SK-N-SH (cell line): ENCODE results near the gene LPP. TPM values are rescaled to one million over a fixed set of nuclear protein-coding genes. Genes with fewer than 3 reads are reported as not detected.

Experiments used
- CTCF ChIA-PET: fragments of 300-600, 350-600 bp; formaldehyde crosslinking; extraction: SDS; loops from one replicate; lab custom pipeline; 2021; lab: Yijun Ruan, JAX
- POLR2A ChIA-PET: fragments of 350-600 bp; sonication (Branson Sonifier 250); formaldehyde crosslinking; extraction: SDS; loops from one replicate; lab custom pipeline; 2020; ENCODE audit warnings: antibody characterized with exemption, inconsistent platforms; lab: Yijun Ruan, JAX
- DNase-seq: peaks from one replicate; pipeline ENCODE4 v3.0.0; 2012
- H2AFZ ChIP-seq: fragments of 200-600 bp; sonication (generic); 2 replicates; pipeline ENCODE4 v1.8.1; 2016; ENCODE audit warnings: antibody characterized with exemption, mild to moderate bottlenecking, low read depth
- H3F3A ChIP-seq: fragments of 200-600 bp; sonication (generic); replicated peaks from 2 replicates; pipeline ENCODE3; 2016; ENCODE audit warnings: antibody characterized with exemption, mild to moderate bottlenecking; ENCODE audit not compliant: insufficient read depth
- H3K27ac ChIP-seq, 2 experiments: fragments of 200-500 bp in 1 of 2; fragments of 200-600 bp in 1 of 2; sonication (Bioruptor generic) in 1 of 2; sonication (generic), shearing (Covaris generic) in 1 of 2; 2 replicates each; pipeline versions ENCODE4 v1.5.1 to v1.6.1; 2014 to 2016; ENCODE audit warnings: low read depth in 2 of 2, inconsistent platforms in 1 of 2, low read length in 1 of 2, mild to moderate bottlenecking in 1 of 2, mixed read lengths in 1 of 2
- H3K27me3 ChIP-seq: fragments of 200-600 bp; sonication (generic), shearing (Covaris generic); 2 replicates; pipeline ENCODE4 v1.6.1; 2016; ENCODE audit warnings: mixed run types; ENCODE audit not compliant: insufficient read depth
- H3K36me3 ChIP-seq, 2 experiments: fragments of 200-500 bp in 1 of 2; fragments of 200-600 bp in 1 of 2; sonication (Bioruptor generic) in 1 of 2; sonication (generic) in 1 of 2; replicated peaks in 1 of 2; 2 replicates each; pipeline versions ENCODE3 to v1.5.1; 2014 to 2016; ENCODE audit warnings: low read length in 1 of 2, mild to moderate bottlenecking in 1 of 2; ENCODE audit not compliant: insufficient read depth in 2 of 2, control insufficient read depth in 1 of 2
- H3K4me1 ChIP-seq, 2 experiments: fragments of 200-500 bp in 1 of 2; fragments of 200-600 bp in 1 of 2; sonication (Bioruptor generic) in 1 of 2; sonication (generic), shearing (Covaris generic) in 1 of 2; 2 replicates each; pipeline versions ENCODE4 v1.5.1 to v1.6.1; 2014 to 2016; ENCODE audit warnings: low read depth in 1 of 2, low read length in 1 of 2, mixed run types in 1 of 2; ENCODE audit not compliant: insufficient read depth in 2 of 2, control insufficient read depth in 1 of 2
- H3K4me2 ChIP-seq: fragments of 200-600 bp; sonication (generic), shearing (Covaris generic); 2 replicates; pipeline ENCODE4 v1.6.1; 2017; ENCODE audit warnings: mixed run types
- H3K4me3 ChIP-seq, 2 experiments: fragments of 200-500 bp in 1 of 2; fragments of 200-600 bp in 1 of 2; sonication (Bioruptor generic) in 1 of 2; sonication (generic), shearing (Covaris generic) in 1 of 2; 2 replicates each; pipeline versions ENCODE4 v1.5.1 to v1.8.1; 2014 to 2016; ENCODE audit warnings: low read depth in 2 of 2, inconsistent platforms in 1 of 2, low read length in 1 of 2, mild to moderate bottlenecking in 1 of 2, mixed read lengths in 1 of 2, moderate library complexity in 1 of 2
- H3K79me2 ChIP-seq: fragments of 200-600 bp; sonication (generic); 2 replicates; pipeline ENCODE4 v1.8.1; 2017; ENCODE audit warnings: mild to moderate bottlenecking; ENCODE audit not compliant: insufficient read depth
- H3K9ac ChIP-seq: fragments of 200-600 bp; sonication (generic); 2 replicates; pipeline ENCODE4 v1.6.1; 2017; ENCODE audit warnings: mixed run types
- H3K9me2 ChIP-seq: fragments of 200-600 bp; sonication (generic); 2 replicates; pipeline ENCODE4 v1.6.1; 2017; ENCODE audit warnings: mixed run types
- H3K9me3 ChIP-seq: fragments of 200-600 bp; sonication (generic); 2 replicates; pipeline ENCODE4 v1.6.1; 2017; ENCODE audit warnings: mixed run types, mild to moderate bottlenecking, moderate library complexity
- H4K20me1 ChIP-seq: fragments of 200-600 bp; sonication (generic); 2 replicates; pipeline ENCODE4 v1.6.1; 2017; ENCODE audit warnings: mild to moderate bottlenecking, mixed run types; ENCODE audit not compliant: insufficient read depth
- CHD2 ChIP-seq: fragments of 150-350 bp; IDR thresholded peaks from 2 replicates; pipeline ENCODE4 v1.6.1; 2018; ENCODE audit warnings: low read length; ENCODE audit not compliant: partially characterized antibody
- ELF1 ChIP-seq: IDR thresholded peaks from 2 replicates; pipeline ENCODE4 v1.4.0; 2012
- FOSL2 ChIP-seq: IDR thresholded peaks from 2 replicates; pipeline ENCODE4 v1.4.0; 2012; ENCODE audit warnings: low read depth, mild to moderate bottlenecking, moderate library complexity, borderline replicate concordance
- FOXJ3 ChIP-seq: sonication (generic); formaldehyde crosslinking; IDR thresholded peaks from 2 replicates; pipeline ENCODE4 v1.5.1; 2020; ENCODE audit warnings: mild to moderate bottlenecking, missing genetic modification reagents
- FOXM1 ChIP-seq: IDR thresholded peaks from 2 replicates; pipeline ENCODE4 v1.4.0; 2012; ENCODE audit warnings: low read depth, mild to moderate bottlenecking
- GATA2 ChIP-seq: sonication (generic); formaldehyde crosslinking; IDR thresholded peaks from 2 replicates; pipeline ENCODE4 v1.5.0; 2020; ENCODE audit warnings: mild to moderate bottlenecking, missing genetic modification reagents
- MEF2A ChIP-seq: IDR thresholded peaks from 2 replicates; pipeline ENCODE4 v1.4.0; 2012; ENCODE audit warnings: low read depth, borderline replicate concordance
- MXI1 ChIP-seq: IDR thresholded peaks from 2 replicates; pipeline ENCODE4 v1.6.1; 2012; ENCODE audit warnings: mild to moderate bottlenecking, low read depth, low read length, improper control_type of control experiment
- NFIC ChIP-seq: IDR thresholded peaks from 2 replicates; pipeline ENCODE4 v1.4.0; 2012; ENCODE audit warnings: borderline replicate concordance
- RFX5 ChIP-seq: IDR thresholded peaks from 2 replicates; pipeline ENCODE4 v1.6.1; 2012; ENCODE audit warnings: mild to moderate bottlenecking, improper control_type of control experiment, low read length
- SMC3 ChIP-seq: IDR thresholded peaks from 2 replicates; pipeline ENCODE4 v1.6.1; 2012; ENCODE audit warnings: low read depth, low read length, improper control_type of control experiment
- TAF1 ChIP-seq: IDR thresholded peaks from 2 replicates; pipeline ENCODE4 v1.6.1; 2012; ENCODE audit warnings: low read depth, mild to moderate bottlenecking, low read length, moderate library complexity, borderline replicate concordance
- TCF12 ChIP-seq: IDR thresholded peaks from 2 replicates; pipeline ENCODE4 v1.4.0; 2012
- YY1 ChIP-seq: IDR thresholded peaks from 2 replicates; pipeline ENCODE4 v1.4.0; 2012; ENCODE audit warnings: low read depth, mild to moderate bottlenecking
- WGBS: methylation state at CpG from one replicate; pipeline ENCODE4 v1.1.6; 2017; ENCODE audit warnings: low lambda C conversion rate; 5-methylcytosine and 5-hydroxymethylcytosine counted together
- polyA plus RNA-seq, 3 experiments: library from polyadenylated mRNA; depleted of rRNA; stranded (reverse); fragments of >200 nt; gene quantifications; 2 replicates each; pipeline ENCODE4 v1.2.3, GENCODE V29; 2012
- TF ChIP-seq, protein P1 (sequence below): fragments of 150-350 bp; IDR thresholded peaks from 2 replicates; pipeline ENCODE4 v1.6.1; 2016; ENCODE audit warnings: mild to moderate bottlenecking, low read depth, low read length

The LPP gene
- polyA plus RNA-seq, 1 of the 3 experiments (the other 2 are of a cell fraction), result 6.6 TPM

DNA sequence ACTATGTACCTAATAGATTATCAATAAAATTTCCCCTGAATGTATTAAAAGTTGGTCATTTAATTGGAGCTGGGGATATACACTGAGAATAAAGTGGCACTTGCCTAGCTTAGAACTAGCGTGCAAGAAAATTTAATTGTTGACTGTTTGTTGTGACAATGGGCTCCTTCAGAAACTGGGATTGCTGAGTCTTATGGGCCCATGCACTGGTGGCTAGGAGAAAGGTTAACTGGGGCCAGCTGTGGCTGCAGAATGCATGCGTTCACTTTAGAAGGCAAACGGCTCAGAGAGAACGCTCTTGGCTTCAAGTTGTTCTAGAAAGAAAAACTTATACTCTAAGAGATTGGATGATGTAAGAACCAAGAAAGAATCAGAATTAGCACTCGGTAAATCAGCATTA lies 18.7 kb upstream of the LPP start:
- Histone ChIP-seq H2AFZ (no peak overlapping the region), H3K27me3 (no peaks in the 10 kb centered on the region), H3K9ac (no peak overlapping the region), H3K4me2 (no peak overlapping the region), H3K4me1 (no peaks in the 10 kb centered on the region), H3F3A (peaks cover 6% of the 10 kb centered on the region), H3K9me2 (no peaks in the 10 kb centered on the region), H3K9me3 (no peaks in the 10 kb centered on the region), H3K79me2 (no peaks in the 10 kb centered on the region), H3K36me3 (no peaks in the 10 kb centered on the region), H3K4me3 (no peak overlapping the region), H4K20me1 (no peaks in the 10 kb centered on the region), H3K27ac (no peak overlapping the region)
- WGBS, result 85% methylated on average over 5 of the region's 5 CpGs
- no peak for TF ChIP-seq RFX5
- TF ChIP-seq MXI1, result no peak
- no peak for TF ChIP-seq MEF2A
- no peak for TF ChIP-seq FOXJ3 (CRISPR knock-in tag)
- TF ChIP-seq SMC3, result no peak
- ChIA-PET POLR2A (no interaction called here), CTCF (no interaction called here)
- no peak for DNase-seq

DNA sequence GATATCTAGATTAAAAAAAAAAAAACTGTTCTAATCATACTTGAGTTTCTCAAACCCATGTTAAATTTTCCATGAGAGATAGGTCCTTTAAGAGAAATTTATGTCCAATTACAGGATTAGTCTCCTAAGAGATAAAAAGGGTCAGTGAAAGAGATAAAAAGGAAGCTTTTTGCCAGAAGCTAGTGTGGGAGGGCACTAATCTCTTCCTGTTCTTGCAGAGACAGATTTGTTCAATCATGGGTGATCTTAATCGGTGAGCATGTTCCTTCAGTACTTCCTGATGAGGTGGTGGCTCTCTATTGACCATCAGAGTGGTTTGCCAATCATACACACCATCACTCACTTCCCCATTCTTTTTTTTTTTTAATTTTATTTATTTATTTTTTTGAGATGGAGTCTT lies 16.9 kb upstream of the LPP start:
- H3K4me1 ChIP-seq, result no peaks in the 10 kb centered on the region
- no peaks in the 10 kb centered on the region for H3K36me3 ChIP-seq
- POLR2A ChIA-PET, result no interaction called here
- H3K9ac ChIP-seq, result no peak overlapping the region
- H3K27ac ChIP-seq, result no peak overlapping the region
- H3K9me2 ChIP-seq, result no peaks in the 10 kb centered on the region
- no peaks in the 10 kb centered on the region for H3K79me2 ChIP-seq
- TF ChIP-seq ELF1 (no peak), TCF12 (no peak)
- TF ChIP-seq, all 33 proteins: peak for 0
- no peak for DNase-seq
- Histone ChIP-seq H3K27me3 (no peaks in the 10 kb centered on the region), H3K9me3 (no peaks in the 10 kb centered on the region), H3K4me2 (no peak overlapping the region), H3K4me3 (no peak overlapping the region), H4K20me1 (no peaks in the 10 kb centered on the region), H2AFZ (no peak overlapping the region), H3F3A (peaks cover 6% of the 10 kb centered on the region)
- CTCF ChIA-PET, result no interaction called here
- WGBS, result 40% methylated on average over 1 of the region's 1 CpG

DNA sequence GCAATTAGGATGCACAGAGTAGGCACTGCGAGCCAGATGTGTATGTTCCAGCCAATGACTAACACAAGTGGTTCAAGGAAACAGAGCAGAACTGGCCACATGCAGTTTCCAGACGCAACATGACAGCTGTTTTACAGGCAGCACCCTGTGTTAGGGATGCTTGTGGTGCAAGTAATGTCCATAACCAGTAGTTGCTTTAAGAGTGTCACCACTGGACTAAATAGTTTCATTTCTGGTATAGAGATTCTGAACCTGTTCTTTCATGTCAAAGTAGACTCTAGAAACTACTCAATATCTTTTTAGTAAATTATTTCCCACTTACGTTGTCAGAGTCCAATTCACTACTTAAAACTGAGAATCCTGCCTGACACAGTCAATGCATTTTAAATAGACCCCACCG lies 14.5 kb upstream of the LPP start:
- peaks cover 6% of the 10 kb centered on the region for H3F3A ChIP-seq
- no peak overlapping the region for H3K4me2 ChIP-seq
- no peak overlapping the region for H2AFZ ChIP-seq
- POLR2A ChIA-PET, result no interaction called here
- H3K27me3 ChIP-seq, result no peaks in the 10 kb centered on the region
- no peak overlapping the region for H3K27ac ChIP-seq
- H3K36me3 ChIP-seq, result no peaks in the 10 kb centered on the region
- no peaks in the 10 kb centered on the region for H3K4me1 ChIP-seq
- TF ChIP-seq MEF2A (no peak), CHD2 (no peak), FOXM1 (no peak), YY1 (no peak), NFIC (no peak), TAF1 (no peak), ELF1 (no peak), FOSL2 (no peak), TCF12 (no peak), GATA2 (CRISPR knock-in tag) (no peak)
- TF ChIP-seq, protein P1, sequence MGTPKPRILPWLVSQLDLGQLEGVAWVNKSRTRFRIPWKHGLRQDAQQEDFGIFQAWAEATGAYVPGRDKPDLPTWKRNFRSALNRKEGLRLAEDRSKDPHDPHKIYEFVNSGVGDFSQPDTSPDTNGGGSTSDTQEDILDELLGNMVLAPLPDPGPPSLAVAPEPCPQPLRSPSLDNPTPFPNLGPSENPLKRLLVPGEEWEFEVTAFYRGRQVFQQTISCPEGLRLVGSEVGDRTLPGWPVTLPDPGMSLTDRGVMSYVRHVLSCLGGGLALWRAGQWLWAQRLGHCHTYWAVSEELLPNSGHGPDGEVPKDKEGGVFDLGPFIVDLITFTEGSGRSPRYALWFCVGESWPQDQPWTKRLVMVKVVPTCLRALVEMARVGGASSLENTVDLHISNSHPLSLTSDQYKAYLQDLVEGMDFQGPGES, result no peak
- no peaks in the 10 kb centered on the region for H4K20me1 ChIP-seq
- DNase-seq, result no peak
- H3K9me2 ChIP-seq, result no peaks in the 10 kb centered on the region
- H3K9ac ChIP-seq, result no peak overlapping the region
- no peak overlapping the region for H3K4me3 ChIP-seq
- no peaks in the 10 kb centered on the region for H3K79me2 ChIP-seq
- CTCF ChIA-PET, result no interaction called here
- no peaks in the 10 kb centered on the region for H3K9me3 ChIP-seq
- 64% methylated on average over 4 of the region's 4 CpGs for WGBS
